ENCODE measurements around the gene MARCHF10. TPM values are rescaled to one million over a fixed set of nuclear protein-coding genes. Genes with fewer than 3 reads are reported as not detected.

The MARCHF10 gene
- total RNA-seq, 1 experiment from 2014 or later = 8.0 TPM

DNA sequence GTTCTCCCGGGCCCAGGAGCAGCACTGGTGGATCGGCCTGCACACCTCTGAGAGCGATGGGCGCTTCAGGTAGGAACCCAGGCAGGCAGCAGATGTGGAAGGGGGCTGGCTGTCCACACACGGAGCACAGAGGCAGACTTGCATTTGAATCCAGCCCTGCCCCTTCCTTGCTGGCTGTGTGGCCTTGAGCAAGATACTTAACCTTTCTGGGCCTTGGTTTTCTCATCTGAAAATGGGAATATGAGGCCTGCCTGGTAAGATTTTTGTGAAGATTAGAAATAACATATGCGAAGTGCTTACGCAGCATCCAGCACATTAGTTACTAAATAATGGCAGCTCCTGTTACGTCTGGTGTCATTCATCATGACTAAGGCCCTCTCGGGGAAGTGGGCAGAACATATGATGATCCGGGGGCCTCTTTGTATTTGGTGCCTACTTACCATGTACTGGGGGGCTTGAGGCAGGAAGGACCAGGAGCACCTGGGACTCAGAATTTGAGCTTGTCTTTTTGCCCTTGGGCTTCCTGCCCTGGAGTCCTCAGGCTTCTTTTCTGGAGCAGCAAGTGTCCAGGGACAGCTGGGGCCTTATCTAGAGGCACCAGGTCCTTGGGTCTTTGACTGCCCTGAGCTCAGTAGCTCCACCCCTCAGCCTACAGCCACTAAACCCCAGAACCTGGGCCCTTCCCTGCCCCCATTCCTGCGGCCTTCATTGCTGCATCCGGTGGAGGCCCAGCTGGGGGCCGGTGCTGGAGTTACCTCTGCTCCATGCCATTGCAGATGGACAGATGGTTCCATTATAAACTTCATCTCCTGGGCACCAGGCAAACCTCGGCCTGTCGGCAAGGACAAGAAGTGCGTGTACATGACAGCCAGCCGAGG is 126.8 kb downstream of the MARCHF10 start:
- H3K4me1 ChIP-seq (replicated peaks; ENCODE audit: insufficient read depth) = no peaks in the 10 kb centered on the region
- no peak overlapping the region for H2AFZ ChIP-seq
- H3K27ac ChIP-seq = no peak overlapping the region
- no peaks in the 10 kb centered on the region; the same call in 1 of the 2 replicates for H3F3A ChIP-seq (ENCODE audit: insufficient read depth, low read depth)
- intact Hi-C loops (cut with micrococcal nuclease; ENCODE audit: unreplicated experiment) = no loop called here
- CTCF ChIA-PET = no interaction called here
- BruUV-seq (replicated peaks) = no TSS peak
- no peaks in the 10 kb centered on the region for H3K9me2 ChIP-seq (ENCODE audit: insufficient read depth)
- POLR2A ChIA-PET (ENCODE audit: unreplicated experiment) = no interaction called here
- H3K9me3 ChIP-seq (ENCODE audit: insufficient read depth, low read depth) = no peaks in the 10 kb centered on the region
- no peaks in the 10 kb centered on the region for H3K27me3 ChIP-seq (ENCODE audit: insufficient read depth, low read depth)
- H3K79me2 ChIP-seq (ENCODE audit: low read depth) = no peaks in the 10 kb centered on the region
- no peak for DNase-seq
- H3K4me2 ChIP-seq = no peak overlapping the region
- TF ChIP-seq EZH2 (IDR thresholded peaks at IDR 0.05; ENCODE audit: low read depth) = no peak
- TF ChIP-seq, protein P1, sequence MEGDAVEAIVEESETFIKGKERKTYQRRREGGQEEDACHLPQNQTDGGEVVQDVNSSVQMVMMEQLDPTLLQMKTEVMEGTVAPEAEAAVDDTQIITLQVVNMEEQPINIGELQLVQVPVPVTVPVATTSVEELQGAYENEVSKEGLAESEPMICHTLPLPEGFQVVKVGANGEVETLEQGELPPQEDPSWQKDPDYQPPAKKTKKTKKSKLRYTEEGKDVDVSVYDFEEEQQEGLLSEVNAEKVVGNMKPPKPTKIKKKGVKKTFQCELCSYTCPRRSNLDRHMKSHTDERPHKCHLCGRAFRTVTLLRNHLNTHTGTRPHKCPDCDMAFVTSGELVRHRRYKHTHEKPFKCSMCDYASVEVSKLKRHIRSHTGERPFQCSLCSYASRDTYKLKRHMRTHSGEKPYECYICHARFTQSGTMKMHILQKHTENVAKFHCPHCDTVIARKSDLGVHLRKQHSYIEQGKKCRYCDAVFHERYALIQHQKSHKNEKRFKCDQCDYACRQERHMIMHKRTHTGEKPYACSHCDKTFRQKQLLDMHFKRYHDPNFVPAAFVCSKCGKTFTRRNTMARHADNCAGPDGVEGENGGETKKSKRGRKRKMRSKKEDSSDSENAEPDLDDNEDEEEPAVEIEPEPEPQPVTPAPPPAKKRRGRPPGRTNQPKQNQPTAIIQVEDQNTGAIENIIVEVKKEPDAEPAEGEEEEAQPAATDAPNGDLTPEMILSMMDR (conservative IDR thresholded peaks at IDR 0.05) = no peak
- no peak overlapping the region for H3K4me3 ChIP-seq
- no peaks in the 10 kb centered on the region for H4K20me1 ChIP-seq (ENCODE audit: insufficient read depth)
- H3K36me3 ChIP-seq (ENCODE audit: low read depth) = no peaks in the 10 kb centered on the region

- DNase-seq = no peak
- no TSS peak for BruUV-seq (replicated peaks)
- Histone ChIP-seq H3K9me2 (ENCODE audit: insufficient read depth) (no peaks in the 10 kb centered on the region), H3K4me1 (replicated peaks; ENCODE audit: insufficient read depth) (no peaks in the 10 kb centered on the region), H2AFZ (no peak overlapping the region), H3K36me3 (ENCODE audit: low read depth) (no peaks in the 10 kb centered on the region), H4K20me1 (ENCODE audit: insufficient read depth) (no peaks in the 10 kb centered on the region), H3K9me3 (ENCODE audit: insufficient read depth, low read depth) (no peaks in the 10 kb centered on the region), H3K27me3 (ENCODE audit: insufficient read depth, low read depth) (no peaks in the 10 kb centered on the region), H3K4me3 (no peak overlapping the region), H3K27ac (no peak overlapping the region), H3F3A (ENCODE audit: insufficient read depth, low read depth) (no peaks in the 10 kb centered on the region; the same call in 1 of the 2 replicates), H3K79me2 (ENCODE audit: low read depth) (no peaks in the 10 kb centered on the region), H3K4me2 (no peak overlapping the region)
- ChIA-PET POLR2A (ENCODE audit: unreplicated experiment) (no interaction called here), CTCF (no interaction called here)
- TF ChIP-seq EZH2 (IDR thresholded peaks at IDR 0.05; ENCODE audit: low read depth) = no peak
- TF ChIP-seq, protein P1 (conservative IDR thresholded peaks at IDR 0.05) = no peak
- intact Hi-C loops (cut with micrococcal nuclease; ENCODE audit: unreplicated experiment) = no loop called here
These were observed 127.5 kb downstream of the MARCHF10 start for GRCh38 chr17:62680541-62681052.

DNA sequence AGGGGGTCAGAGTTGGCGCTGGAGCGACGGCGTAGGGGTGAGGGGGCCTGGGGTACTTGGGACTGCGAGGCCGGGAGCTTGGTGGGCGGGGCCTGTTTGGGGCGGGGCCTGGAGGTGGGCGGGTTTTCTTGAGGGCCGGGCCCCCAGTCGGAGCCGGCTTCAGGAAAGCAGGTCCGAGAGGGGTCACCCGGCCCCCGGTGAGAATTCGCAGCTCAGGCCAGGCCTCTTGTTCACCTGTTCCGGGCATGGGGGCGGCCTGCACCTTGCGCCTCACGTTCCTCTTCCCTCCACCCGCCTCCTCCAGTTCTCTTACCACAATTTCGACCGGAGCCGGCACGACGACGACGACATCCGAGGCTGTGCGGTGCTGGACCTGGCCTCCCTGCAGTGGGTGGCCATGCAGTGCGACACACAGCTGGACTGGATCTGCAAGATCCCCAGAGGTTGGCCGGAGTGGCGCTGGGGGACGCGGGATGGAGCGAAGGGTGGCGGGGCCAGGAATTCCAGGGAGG is 128.2 kb downstream of the MARCHF10 start:
- Histone ChIP-seq H3K9me3 (ENCODE audit: insufficient read depth, low read depth) (no peaks in the 10 kb centered on the region), H3K79me2 (ENCODE audit: low read depth) (no peaks in the 10 kb centered on the region), H3K27ac (no peak overlapping the region), H3F3A (ENCODE audit: insufficient read depth, low read depth) (no peaks in the 10 kb centered on the region; the same call in 1 of the 2 replicates), H3K36me3 (ENCODE audit: low read depth) (no peaks in the 10 kb centered on the region), H3K4me3 (no peak overlapping the region), H3K4me1 (replicated peaks; ENCODE audit: insufficient read depth) (no peaks in the 10 kb centered on the region), H3K4me2 (no peak overlapping the region), H2AFZ (no peak overlapping the region), H3K27me3 (ENCODE audit: insufficient read depth, low read depth) (no peaks in the 10 kb centered on the region), H3K9me2 (ENCODE audit: insufficient read depth) (no peaks in the 10 kb centered on the region), H4K20me1 (ENCODE audit: insufficient read depth) (no peaks in the 10 kb centered on the region)
- CTCF ChIA-PET = no interaction called here
- no TSS peak for BruUV-seq (replicated peaks)
- DNase-seq = no peak
- POLR2A ChIA-PET (ENCODE audit: unreplicated experiment) = no interaction called here
- intact Hi-C loops (cut with micrococcal nuclease; ENCODE audit: unreplicated experiment) = loop anchor here (10.0 kb wide), 1 partner anchor 935 kb away; no protein-coding TSS in a partner anchor
- TF ChIP-seq, protein P1 (conservative IDR thresholded peaks at IDR 0.05) = no peak
- TF ChIP-seq EZH2 (IDR thresholded peaks at IDR 0.05; ENCODE audit: low read depth) = no peak
